Left ventricle myocardium inferior (tissue), 1 donor: ENCODE results near the gene NEU1. TPM values are rescaled to one million over a fixed set of nuclear protein-coding genes. Genes with fewer than 3 reads are reported as not detected.

Source experiments
- DNase-seq: peaks from one replicate; pipeline ENCODE4 v3.0.0-alpha.2; 2020
- H3K27ac ChIP-seq: fragments of 200-600 bp; replicated peaks from 2 replicates; pipeline ENCODE4 v1.8.0; 2021
- H3K27me3 ChIP-seq: fragments of 200-600 bp; 2 replicates; pipeline ENCODE4 v1.8.0; 2021; ENCODE audit warnings: low read depth
- H3K36me3 ChIP-seq: fragments of 200-600 bp; 2 replicates; pipeline ENCODE4 v1.8.0; 2021
- H3K4me1 ChIP-seq: fragments of 200-600 bp; 2 replicates; pipeline ENCODE4 v1.8.0; 2021
- H3K4me3 ChIP-seq: fragments of 200-600 bp; 2 replicates; pipeline ENCODE4 v1.8.0; 2021; ENCODE audit warnings: mild to moderate bottlenecking, moderate library complexity
- H3K9me3 ChIP-seq: fragments of 200-600 bp; replicated peaks from 2 replicates; pipeline ENCODE4 v1.8.0; 2021
- intact Hi-C: fragments of 100-400 bp; cut with micrococcal nuclease; formaldehyde crosslinking; loops from one replicate; pipeline ENCODE4 v1.11.0; 2022
- total RNA-seq: library from RNA; stranded (reverse); fragmentation: NEBNext Ultra II Directional; extraction: Animal tissue kit (Norgen Biotek cat#: 25700); gene quantifications from one replicate; pipeline ENCODE4 v1.2.1, GENCODE V29; 2021
- TF ChIP-seq, protein P1 (sequence below): fragments of 200-600 bp; IDR thresholded peaks from 2 replicates; pipeline ENCODE4 v1.8.0; 2021; ENCODE audit warnings: antibody characterized with exemption, mild to moderate bottlenecking, borderline replicate concordance
- donor health status: DM: no; HTN: yes; CAD: no; lungs with severe emphysema.

The NEU1 gene
- total RNA-seq, 1 donor from 2014 or later: 26.0 TPM

GRCh38 chr6:31878222-31878621 lies 15.6 kb upstream of the NEU1 start:
- no peaks in the 10 kb centered on the region for H3K9me3 ChIP-seq
- no peak overlapping the region for H3K27ac ChIP-seq
- H3K4me1 ChIP-seq: no peaks in the 10 kb centered on the region
- H3K27me3 ChIP-seq: no peaks in the 10 kb centered on the region
- intact Hi-C loops: no loop called here
- H3K4me3 ChIP-seq: no peak overlapping the region
- H3K36me3 ChIP-seq: peaks cover 34% of the 10 kb centered on the region
- TF ChIP-seq, protein P1, sequence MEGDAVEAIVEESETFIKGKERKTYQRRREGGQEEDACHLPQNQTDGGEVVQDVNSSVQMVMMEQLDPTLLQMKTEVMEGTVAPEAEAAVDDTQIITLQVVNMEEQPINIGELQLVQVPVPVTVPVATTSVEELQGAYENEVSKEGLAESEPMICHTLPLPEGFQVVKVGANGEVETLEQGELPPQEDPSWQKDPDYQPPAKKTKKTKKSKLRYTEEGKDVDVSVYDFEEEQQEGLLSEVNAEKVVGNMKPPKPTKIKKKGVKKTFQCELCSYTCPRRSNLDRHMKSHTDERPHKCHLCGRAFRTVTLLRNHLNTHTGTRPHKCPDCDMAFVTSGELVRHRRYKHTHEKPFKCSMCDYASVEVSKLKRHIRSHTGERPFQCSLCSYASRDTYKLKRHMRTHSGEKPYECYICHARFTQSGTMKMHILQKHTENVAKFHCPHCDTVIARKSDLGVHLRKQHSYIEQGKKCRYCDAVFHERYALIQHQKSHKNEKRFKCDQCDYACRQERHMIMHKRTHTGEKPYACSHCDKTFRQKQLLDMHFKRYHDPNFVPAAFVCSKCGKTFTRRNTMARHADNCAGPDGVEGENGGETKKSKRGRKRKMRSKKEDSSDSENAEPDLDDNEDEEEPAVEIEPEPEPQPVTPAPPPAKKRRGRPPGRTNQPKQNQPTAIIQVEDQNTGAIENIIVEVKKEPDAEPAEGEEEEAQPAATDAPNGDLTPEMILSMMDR: no peak
- DNase-seq: no peak

DNA sequence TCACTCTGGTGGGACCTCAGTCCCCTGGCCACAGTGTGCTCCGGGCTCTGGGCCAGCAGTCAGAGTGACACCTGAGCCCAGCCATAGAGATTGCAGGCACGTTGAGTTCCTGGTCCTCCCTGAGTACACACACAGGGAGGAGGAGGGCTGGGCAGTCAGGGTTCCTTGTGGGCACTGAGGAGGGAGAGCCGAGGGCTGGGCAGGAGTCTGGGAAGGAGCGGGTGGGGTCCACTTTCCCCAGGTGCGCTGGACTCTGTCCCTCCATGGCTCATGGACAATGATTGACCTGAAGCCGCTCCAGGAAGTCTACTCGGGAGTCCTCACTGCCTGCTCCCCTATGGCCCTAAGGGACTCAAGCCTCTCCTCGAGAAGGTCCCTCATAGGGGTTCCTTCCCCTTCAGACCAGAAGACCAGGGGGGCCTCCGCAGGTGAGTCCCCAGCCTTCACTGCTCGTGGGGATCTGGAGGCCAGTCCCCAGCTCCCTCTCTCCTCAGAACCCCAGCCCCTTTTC lies 15.1 kb upstream of the NEU1 start:
- Histone ChIP-seq H3K27ac (no peak overlapping the region), H3K36me3 (peaks cover 28% of the 10 kb centered on the region), H3K9me3 (no peaks in the 10 kb centered on the region), H3K4me3 (no peak overlapping the region), H3K27me3 (no peaks in the 10 kb centered on the region), H3K4me1 (no peaks in the 10 kb centered on the region)
- intact Hi-C loops: no loop called here
- TF ChIP-seq, protein P1: no peak
- no peak for DNase-seq

DNA sequence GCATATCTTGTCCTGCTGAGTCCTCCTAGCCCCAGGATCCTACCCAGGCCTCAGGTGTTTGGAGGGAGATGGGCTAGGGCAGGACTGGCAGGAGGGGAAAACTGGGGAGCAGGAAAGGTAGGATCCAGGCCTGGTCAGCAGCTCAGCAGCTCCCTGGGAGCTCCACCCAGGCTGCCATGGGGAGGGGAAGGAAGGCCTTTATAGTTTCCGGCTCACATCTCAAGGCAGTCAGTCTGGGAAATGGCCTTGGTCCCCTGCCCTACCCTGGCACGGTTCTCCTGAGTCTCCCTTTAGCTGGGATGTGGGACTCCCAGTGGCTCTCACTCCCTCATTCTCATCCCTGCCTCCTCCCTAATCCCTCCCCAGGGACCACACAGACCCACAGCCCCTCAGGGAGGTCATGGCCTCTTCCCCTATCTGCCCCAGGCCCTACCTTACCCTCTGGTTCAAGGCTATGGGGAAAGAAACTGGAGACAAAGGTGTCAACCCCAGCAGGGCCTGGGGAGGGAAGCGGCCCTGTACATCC lies 14.6 kb upstream of the NEU1 start:
- H3K27me3 ChIP-seq: no peaks in the 10 kb centered on the region
- H3K9me3 ChIP-seq: no peaks in the 10 kb centered on the region
- H3K4me1 ChIP-seq: no peaks in the 10 kb centered on the region
- H3K27ac ChIP-seq: no peak overlapping the region
- intact Hi-C loops: no loop called here
- H3K36me3 ChIP-seq: peaks cover 24% of the 10 kb centered on the region
- DNase-seq: no peak
- TF ChIP-seq, protein P1: no peak
- no peak overlapping the region for H3K4me3 ChIP-seq

DNA sequence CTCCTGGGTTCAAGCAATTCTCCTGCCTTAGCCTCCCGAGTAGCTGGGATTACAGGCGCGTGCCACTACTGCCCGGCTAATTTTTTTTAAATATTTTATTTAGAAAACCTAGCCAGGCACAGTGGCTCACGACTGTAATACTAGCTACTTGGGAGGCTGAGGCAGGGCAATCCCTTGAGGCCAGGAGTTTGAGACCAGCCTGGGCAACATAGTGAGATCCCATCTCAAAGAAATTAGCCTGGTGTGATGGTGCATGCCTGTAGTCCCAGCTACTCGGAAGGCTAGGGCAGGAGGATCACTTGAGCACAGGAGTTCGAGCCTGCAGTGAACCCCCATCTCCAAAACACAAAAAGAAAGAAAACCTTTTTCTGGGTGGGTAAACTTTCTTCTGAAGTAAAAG lies 13.7 kb upstream of the NEU1 start:
- intact Hi-C loops: no loop called here
- Histone ChIP-seq H3K4me1 (no peaks in the 10 kb centered on the region), H3K36me3 (peaks cover 18% of the 10 kb centered on the region), H3K9me3 (no peaks in the 10 kb centered on the region), H3K4me3 (no peak overlapping the region), H3K27me3 (no peaks in the 10 kb centered on the region), H3K27ac (no peak overlapping the region)
- DNase-seq: no peak
- TF ChIP-seq, protein P1: no peak

DNA sequence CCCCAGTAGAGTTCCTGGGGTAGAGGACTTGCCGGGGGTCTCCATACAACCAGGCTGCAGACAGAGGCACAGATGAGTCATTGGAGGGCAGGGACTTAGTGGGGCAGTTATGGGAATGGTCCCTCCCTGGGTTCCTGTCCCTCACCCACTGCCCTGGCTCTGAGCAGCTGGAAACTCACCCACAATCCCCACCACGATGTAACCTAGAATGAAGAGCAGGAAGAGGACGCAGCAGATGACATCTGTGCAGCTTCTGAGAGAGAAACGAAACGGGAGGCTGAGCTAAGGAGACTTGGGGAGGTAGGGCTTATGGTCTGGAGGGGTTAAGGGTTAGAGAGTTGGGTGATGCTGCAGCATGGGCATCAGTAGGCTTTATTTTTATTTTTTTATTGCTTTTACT lies 13.3 kb upstream of the NEU1 start:
- peaks cover 15% of the 10 kb centered on the region for H3K36me3 ChIP-seq
- H3K27ac ChIP-seq: no peak overlapping the region
- TF ChIP-seq, protein P1: no peak
- H3K27me3 ChIP-seq: no peaks in the 10 kb centered on the region
- H3K9me3 ChIP-seq: no peaks in the 10 kb centered on the region
- DNase-seq: no peak
- intact Hi-C loops: no loop called here
- H3K4me3 ChIP-seq: no peak overlapping the region
- no peaks in the 10 kb centered on the region for H3K4me1 ChIP-seq
